ENCODE results near the gene C2CD4C. TPM values are rescaled to one million over a fixed set of nuclear protein-coding genes. Genes with fewer than 3 reads are reported as not detected.

Gene C2CD4C
- total RNA-seq, 1 experiment from 2014 or later, result 7.1 TPM

DNA sequence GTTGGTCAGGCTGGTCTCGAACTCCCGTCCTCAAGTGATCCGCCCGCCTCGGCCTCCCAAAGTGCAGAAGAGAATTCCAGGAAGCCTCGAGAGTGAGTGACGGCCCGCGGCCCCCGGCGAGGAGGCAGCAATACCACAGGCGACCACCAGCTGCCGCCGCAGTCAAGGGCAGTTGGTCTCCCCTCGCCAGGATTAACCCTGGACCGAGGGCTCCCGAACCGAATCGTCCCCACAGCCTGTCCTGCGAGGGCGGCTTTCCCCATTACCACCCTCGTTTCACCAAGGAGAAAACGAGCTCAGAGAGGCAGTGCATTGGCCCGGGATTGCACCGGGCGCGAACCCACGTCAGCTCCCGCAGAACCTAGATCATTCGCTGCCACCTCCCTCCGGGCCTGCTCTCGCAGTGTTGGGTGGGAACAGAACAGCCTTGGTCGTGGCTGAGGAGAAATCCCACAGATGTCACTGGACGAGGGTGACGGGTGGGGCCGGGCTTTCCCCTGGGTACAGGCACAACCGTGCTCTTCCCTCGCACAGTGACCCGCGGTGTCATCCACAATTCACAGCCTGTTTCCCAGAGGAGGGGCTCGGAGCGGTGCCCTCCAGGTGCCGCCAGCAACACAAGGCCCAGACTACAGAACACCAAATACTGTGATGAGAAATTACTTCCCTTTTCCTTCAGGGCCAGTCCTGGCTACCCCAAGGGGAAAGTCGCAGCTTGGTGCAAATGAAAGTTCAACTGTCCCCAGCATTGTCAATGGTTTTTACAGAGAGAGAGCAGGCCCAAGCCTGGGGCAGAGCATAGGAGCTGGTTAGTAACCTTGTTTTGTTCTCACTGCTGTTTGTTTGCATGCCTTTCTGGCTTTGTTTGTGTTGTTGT is 24.8 kb downstream of the C2CD4C start:
- ATAC-seq (no peak), DNase-seq (ENCODE audit: low read depth, low spot score) (no peak)
- no peak for TF ChIP-seq TCF7L2 (IDR thresholded peaks at IDR 0.05; ENCODE audit: borderline replicate concordance, extremely low read depth, insufficient read depth, insufficient read length)
- TF ChIP-seq, protein P1, sequence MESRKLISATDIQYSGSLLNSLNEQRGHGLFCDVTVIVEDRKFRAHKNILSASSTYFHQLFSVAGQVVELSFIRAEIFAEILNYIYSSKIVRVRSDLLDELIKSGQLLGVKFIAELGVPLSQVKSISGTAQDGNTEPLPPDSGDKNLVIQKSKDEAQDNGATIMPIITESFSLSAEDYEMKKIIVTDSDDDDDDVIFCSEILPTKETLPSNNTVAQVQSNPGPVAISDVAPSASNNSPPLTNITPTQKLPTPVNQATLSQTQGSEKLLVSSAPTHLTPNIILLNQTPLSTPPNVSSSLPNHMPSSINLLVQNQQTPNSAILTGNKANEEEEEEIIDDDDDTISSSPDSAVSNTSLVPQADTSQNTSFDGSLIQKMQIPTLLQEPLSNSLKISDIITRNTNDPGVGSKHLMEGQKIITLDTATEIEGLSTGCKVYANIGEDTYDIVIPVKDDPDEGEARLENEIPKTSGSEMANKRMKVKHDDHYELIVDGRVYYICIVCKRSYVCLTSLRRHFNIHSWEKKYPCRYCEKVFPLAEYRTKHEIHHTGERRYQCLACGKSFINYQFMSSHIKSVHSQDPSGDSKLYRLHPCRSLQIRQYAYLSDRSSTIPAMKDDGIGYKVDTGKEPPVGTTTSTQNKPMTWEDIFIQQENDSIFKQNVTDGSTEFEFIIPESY (IDR thresholded peaks at IDR 0.05; ENCODE audit: extremely low read depth, insufficient replicate concordance, low read length), result no peak
- TF ChIP-seq, protein P2, sequence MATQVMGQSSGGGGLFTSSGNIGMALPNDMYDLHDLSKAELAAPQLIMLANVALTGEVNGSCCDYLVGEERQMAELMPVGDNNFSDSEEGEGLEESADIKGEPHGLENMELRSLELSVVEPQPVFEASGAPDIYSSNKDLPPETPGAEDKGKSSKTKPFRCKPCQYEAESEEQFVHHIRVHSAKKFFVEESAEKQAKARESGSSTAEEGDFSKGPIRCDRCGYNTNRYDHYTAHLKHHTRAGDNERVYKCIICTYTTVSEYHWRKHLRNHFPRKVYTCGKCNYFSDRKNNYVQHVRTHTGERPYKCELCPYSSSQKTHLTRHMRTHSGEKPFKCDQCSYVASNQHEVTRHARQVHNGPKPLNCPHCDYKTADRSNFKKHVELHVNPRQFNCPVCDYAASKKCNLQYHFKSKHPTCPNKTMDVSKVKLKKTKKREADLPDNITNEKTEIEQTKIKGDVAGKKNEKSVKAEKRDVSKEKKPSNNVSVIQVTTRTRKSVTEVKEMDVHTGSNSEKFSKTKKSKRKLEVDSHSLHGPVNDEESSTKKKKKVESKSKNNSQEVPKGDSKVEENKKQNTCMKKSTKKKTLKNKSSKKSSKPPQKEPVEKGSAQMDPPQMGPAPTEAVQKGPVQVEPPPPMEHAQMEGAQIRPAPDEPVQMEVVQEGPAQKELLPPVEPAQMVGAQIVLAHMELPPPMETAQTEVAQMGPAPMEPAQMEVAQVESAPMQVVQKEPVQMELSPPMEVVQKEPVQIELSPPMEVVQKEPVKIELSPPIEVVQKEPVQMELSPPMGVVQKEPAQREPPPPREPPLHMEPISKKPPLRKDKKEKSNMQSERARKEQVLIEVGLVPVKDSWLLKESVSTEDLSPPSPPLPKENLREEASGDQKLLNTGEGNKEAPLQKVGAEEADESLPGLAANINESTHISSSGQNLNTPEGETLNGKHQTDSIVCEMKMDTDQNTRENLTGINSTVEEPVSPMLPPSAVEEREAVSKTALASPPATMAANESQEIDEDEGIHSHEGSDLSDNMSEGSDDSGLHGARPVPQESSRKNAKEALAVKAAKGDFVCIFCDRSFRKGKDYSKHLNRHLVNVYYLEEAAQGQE (IDR thresholded peaks at IDR 0.05; ENCODE audit: low read depth), result no peak
- no peak for TF ChIP-seq SRF (IDR thresholded peaks at IDR 0.05; ENCODE audit: low read depth)
- TF ChIP-seq EZH2 (IDR thresholded peaks at IDR 0.05), result no peak
- peak; percentile 45 for TF ChIP-seq RAD21 (IDR thresholded peaks at IDR 0.05; ENCODE audit: low read depth)
- no peak for TF ChIP-seq ZNF274 (IDR thresholded peaks at IDR 0.05; ENCODE audit: low read depth, low read length)
- TF ChIP-seq ZFX (IDR thresholded peaks at IDR 0.05), result no peak
- TF ChIP-seq, protein P3, sequence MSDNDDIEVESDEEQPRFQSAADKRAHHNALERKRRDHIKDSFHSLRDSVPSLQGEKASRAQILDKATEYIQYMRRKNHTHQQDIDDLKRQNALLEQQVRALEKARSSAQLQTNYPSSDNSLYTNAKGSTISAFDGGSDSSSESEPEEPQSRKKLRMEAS (IDR thresholded peaks at IDR 0.05), result no peak
- TF ChIP-seq, protein P4, sequence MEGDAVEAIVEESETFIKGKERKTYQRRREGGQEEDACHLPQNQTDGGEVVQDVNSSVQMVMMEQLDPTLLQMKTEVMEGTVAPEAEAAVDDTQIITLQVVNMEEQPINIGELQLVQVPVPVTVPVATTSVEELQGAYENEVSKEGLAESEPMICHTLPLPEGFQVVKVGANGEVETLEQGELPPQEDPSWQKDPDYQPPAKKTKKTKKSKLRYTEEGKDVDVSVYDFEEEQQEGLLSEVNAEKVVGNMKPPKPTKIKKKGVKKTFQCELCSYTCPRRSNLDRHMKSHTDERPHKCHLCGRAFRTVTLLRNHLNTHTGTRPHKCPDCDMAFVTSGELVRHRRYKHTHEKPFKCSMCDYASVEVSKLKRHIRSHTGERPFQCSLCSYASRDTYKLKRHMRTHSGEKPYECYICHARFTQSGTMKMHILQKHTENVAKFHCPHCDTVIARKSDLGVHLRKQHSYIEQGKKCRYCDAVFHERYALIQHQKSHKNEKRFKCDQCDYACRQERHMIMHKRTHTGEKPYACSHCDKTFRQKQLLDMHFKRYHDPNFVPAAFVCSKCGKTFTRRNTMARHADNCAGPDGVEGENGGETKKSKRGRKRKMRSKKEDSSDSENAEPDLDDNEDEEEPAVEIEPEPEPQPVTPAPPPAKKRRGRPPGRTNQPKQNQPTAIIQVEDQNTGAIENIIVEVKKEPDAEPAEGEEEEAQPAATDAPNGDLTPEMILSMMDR (IDR thresholded peaks at IDR 0.05 in 2 of 3, conservative IDR thresholded peaks at IDR 0.05 in 1 of 3; ENCODE audit: borderline replicate concordance in 1 of 3, insufficient read depth in 1 of 3, low read depth in 2 of 3, low read length in 2 of 3), result peak; percentile 13 to 25 (median 15); a peak in 1 of 6 replicates
- no peak for TF ChIP-seq ELF1 (IDR thresholded peaks at IDR 0.05; ENCODE audit: borderline replicate concordance, low read depth)
- no TSS peak for BruUV-seq (replicated peaks)
- no peaks in the 10 kb centered on the region for H4K20me1 ChIP-seq (ENCODE audit: insufficient read depth)
- POLR2A ChIA-PET, result no interaction called here
- no peaks in the 10 kb centered on the region for H3K79me2 ChIP-seq (ENCODE audit: insufficient read depth, low read length)
- H3K27ac ChIP-seq (ENCODE audit: low read depth, low read length), result no peak overlapping the region
- no peaks in the 10 kb centered on the region for H3K9me2 ChIP-seq (ENCODE audit: insufficient read depth)
- H2AFZ ChIP-seq (ENCODE audit: low read depth, low read length, poor library complexity, severe bottlenecking), result no peak overlapping the region
- no peaks in the 10 kb centered on the region for H3K36me3 ChIP-seq (ENCODE audit: control insufficient read depth in 1 of 2, insufficient read depth in 2 of 2, low read length in 2 of 2)
- H3K9me3 ChIP-seq (ENCODE audit: control insufficient read depth in 1 of 2, insufficient read depth in 1 of 2, low read depth in 1 of 2, low read length in 2 of 2), result no peaks in the 10 kb centered on the region
- H3K9ac ChIP-seq (ENCODE audit: low read length), result no peak overlapping the region
- no peak overlapping the region for H3K4me3 ChIP-seq (replicated peaks in 1 of 2; ENCODE audit: low read depth in 1 of 2, low read length in 2 of 2)
- H3K4me2 ChIP-seq (ENCODE audit: low read length), result no peak overlapping the region
- no peaks in the 10 kb centered on the region for H3K27me3 ChIP-seq (ENCODE audit: insufficient read depth, low read length)
- intact Hi-C loops (cut with micrococcal nuclease), result loop anchor here (10.0 kb wide), 1 partner anchor 121 kb away; the partner anchor contains the start of gene TPGS1
- CTCF ChIA-PET, result no interaction called here
- RAD21 ChIA-PET (ENCODE audit: low non-redundant PET in 1 of 2, low total read pairs in 2 of 2, uncharacterized antibody in 2 of 2, unreplicated experiment in 2 of 2), result interaction anchor here in 1 of 2 experiments (0.6 kb wide), 1 partner anchor 86 kb away, joined by 5 read pairs; no protein-coding TSS in a partner anchor
- no peaks in the 10 kb centered on the region for H3K4me1 ChIP-seq (ENCODE audit: control insufficient read depth in 1 of 2, insufficient read depth in 2 of 2, low read length in 2 of 2)

All from HCT116 (cell line).